AG04449 (cell line): Measurements from ENCODE around the gene ALOX5AP.

ENCODE experiments used
- CTCF ChIA-PET: fragments of 350-600 bp; formaldehyde crosslinking; extraction: SDS; loops from one replicate; lab custom pipeline; 2021; ENCODE audit warnings: antibody characterized with exemption; lab: Yijun Ruan, JAX
- POLR2A ChIA-PET: fragments of 400-600, 350-600 bp; formaldehyde crosslinking; extraction: SDS; loops from one replicate; lab custom pipeline; 2020; ENCODE audit warnings: antibody characterized with exemption, inconsistent platforms; lab: Yijun Ruan, JAX
- DNase-seq: peaks from one replicate; pipeline ENCODE4 v3.0.0-alpha.2; 2010; ENCODE audit warnings: low read depth, low spot score
- H3K4me3 ChIP-seq: 2 replicates; pipeline ENCODE4 v1.5.1; 2011; ENCODE audit warnings: low read depth, mild to moderate bottlenecking, control low read depth, low read length
- CTCF ChIP-seq: IDR thresholded peaks from one replicate; pipeline ENCODE4 v1.5.1; 2011; ENCODE audit warnings: mild to moderate bottlenecking, moderate library complexity, low read length, control low read depth, inconsistent platforms; ENCODE audit not compliant: insufficient read depth; ENCODE audit errors: missing control alignments

ALOX5AP gene

GRCh38 chr13:30797847-30798535 is 62.6 kb downstream of the ALOX5AP start:
- H3K4me3 ChIP-seq: no peak overlapping the region
- ChIA-PET POLR2A (interaction anchor here (1.4 kb wide), 1 partner anchor 332 kb away, joined by 3 read pairs; the partner anchor contains the start of gene HMGB1), CTCF (interaction anchor here (0.9 to 2.7 kb wide), 5 partner anchors 67 to 247 kb away, joined by 3 to 9 read pairs (median 3); no protein-coding TSS in a partner anchor)
- no peak for TF ChIP-seq CTCF
- no peak for DNase-seq

- POLR2A ChIA-PET: interaction anchor here (1.4 kb wide), 1 partner anchor 333 kb away, joined by 3 read pairs; the partner anchor contains the start of gene HMGB1
- no peak for TF ChIP-seq CTCF
- no peak for DNase-seq
- CTCF ChIA-PET: interaction anchor here (1.1 to 2.7 kb wide), 6 partner anchors 10 to 246 kb away, joined by 3 to 9 read pairs (median 4); no protein-coding TSS in a partner anchor
- no peak overlapping the region for H3K4me3 ChIP-seq
These were observed 63.5 kb downstream of the ALOX5AP start for GRCh38 chr13:30798776-30799355.

- no peak for DNase-seq
- CTCF ChIA-PET: interaction anchor here (1.2 to 2.7 kb wide), 4 partner anchors 10 to 246 kb away, joined by 3 to 9 read pairs (median 5); no protein-coding TSS in a partner anchor
- no peak for TF ChIP-seq CTCF
- POLR2A ChIA-PET: no interaction called here
- H3K4me3 ChIP-seq: no peak overlapping the region
These were observed 64.0 kb downstream of the ALOX5AP start for GRCh38 chr13:30799356-30799824.

GRCh38 chr13:30800107-30800506 is 64.8 kb downstream of the ALOX5AP start:
- DNase-seq: no peak
- H3K4me3 ChIP-seq: no peak overlapping the region
- TF ChIP-seq CTCF: no peak
- ChIA-PET CTCF (interaction anchor here (1.2 to 2.7 kb wide), 4 partner anchors 9 to 245 kb away, joined by 3 to 9 read pairs (median 5); no protein-coding TSS in a partner anchor), POLR2A (no interaction called here)

- H3K4me3 ChIP-seq: no peak overlapping the region
- TF ChIP-seq CTCF: no peak
- DNase-seq: no peak
- ChIA-PET POLR2A (no interaction called here), CTCF (interaction anchor here (0.6 to 4.4 kb wide), 18 partner anchors 7 to 242 kb away, joined by 3 to 30 read pairs (median 5); no protein-coding TSS in a partner anchor)
These were observed 67.2 kb downstream of the ALOX5AP start for GRCh38 chr13:30802501-30802900.
